Neural cell (in vitro differentiated cells): ENCODE data around the gene AGFG1.

Source experiments
- CTCF ChIP-seq: fragments of 450-650 bp; IDR thresholded peaks from 2 replicates; pipeline ENCODE4 v1.5.1; 2014; ENCODE audit warnings: antibody characterized with exemption, mild to moderate bottlenecking, moderate library complexity; ENCODE audit not compliant: poor library complexity, severe bottlenecking
- EZH2 ChIP-seq: fragments of 200-600, 300-800 bp; shearing (Covaris generic), sonication (generic); IDR thresholded peaks from 2 replicates; pipeline ENCODE4 v1.6.1; 2014; ENCODE audit warnings: antibody characterized with exemption, low read length, borderline replicate concordance, mild to moderate bottlenecking; ENCODE audit not compliant: insufficient read depth, poor library complexity, severe bottlenecking
- MXI1 ChIP-seq: fragments of 450-650 bp; conservative IDR thresholded peaks from 2 replicates; pipeline ENCODE4 v1.6.1; 2014; ENCODE audit warnings: antibody characterized with exemption, mild to moderate bottlenecking; ENCODE audit not compliant: poor library complexity, severe bottlenecking
- POLR2AphosphoS5 ChIP-seq: IDR thresholded peaks from 2 replicates; pipeline ENCODE4 v1.6.1; 2012
- RAD21 ChIP-seq: fragments of 450-650 bp; conservative IDR thresholded peaks from 2 replicates; pipeline ENCODE4 v1.6.1; 2014; ENCODE audit warnings: antibody characterized with exemption, mild to moderate bottlenecking, moderate library complexity

GRCh38 chr2:227504700-227505099, 32.7 kb downstream of the AGFG1 start:
- TF ChIP-seq CTCF (no peak), RAD21 (no peak), EZH2 (no peak), POLR2AphosphoS5 (no peak), MXI1 (no peak)
